Activated naive CD8-positive, alpha-beta T cell treated with anti-CD3 and anti-CD28 coated beads, Interleukin-2, amount 50 U/mL, for 16 hours (primary cell): Measurements from ENCODE around the gene GET4.
"Not testable (repeated sequence)": the region's sequence is repeated elsewhere in the genome, so short reads cannot be mapped to it uniquely, and the experiment has no call there.

Experiments
- DNase-seq: peaks from one replicate; pipeline ENCODE4 v3.0.0-alpha.2; 2020; ENCODE audit warnings: low read depth, low spot score

The GET4 gene

DNA sequence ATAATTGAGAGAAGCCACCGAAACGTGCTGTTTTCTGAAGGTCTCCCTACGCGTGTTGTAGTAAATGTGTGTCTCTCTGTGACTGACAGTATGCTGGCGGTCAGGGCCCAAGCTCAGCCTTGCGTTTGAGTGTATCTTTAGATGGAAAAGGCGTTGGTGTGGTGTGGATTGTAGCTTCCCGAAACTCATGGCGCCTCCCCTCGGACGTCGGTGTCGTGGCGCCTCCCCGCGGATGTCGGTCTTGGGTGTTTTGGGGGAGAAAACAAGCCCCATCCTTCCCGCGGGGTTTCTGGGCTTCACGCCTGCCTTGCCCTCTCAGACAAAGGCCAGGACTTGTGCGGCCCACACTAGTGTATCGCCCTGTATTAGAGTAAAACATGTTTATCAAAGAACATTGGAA lies 31.3 kb upstream of the GET4 start:
- DNase-seq: no peak

DNA sequence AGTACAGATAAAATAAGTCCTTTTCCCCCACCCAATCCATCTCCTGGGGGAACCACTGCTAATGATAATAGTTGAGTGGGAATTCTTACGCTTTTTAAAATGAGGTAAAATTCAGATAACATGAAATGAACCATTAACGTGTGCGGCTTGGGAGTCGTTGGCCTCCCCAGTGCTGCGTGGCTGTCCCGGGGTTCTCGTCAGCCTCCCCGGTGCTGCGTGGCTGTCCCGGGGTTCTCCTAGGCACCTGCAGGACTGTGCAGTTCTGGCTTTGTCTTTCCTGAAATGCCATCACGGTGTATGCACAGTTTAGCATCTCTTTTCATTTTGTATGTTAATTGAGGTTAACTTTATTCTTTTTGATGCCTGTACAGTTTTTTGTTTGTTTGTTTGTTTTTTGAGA lies 30.6 kb upstream of the GET4 start:
- no peak for DNase-seq

DNA sequence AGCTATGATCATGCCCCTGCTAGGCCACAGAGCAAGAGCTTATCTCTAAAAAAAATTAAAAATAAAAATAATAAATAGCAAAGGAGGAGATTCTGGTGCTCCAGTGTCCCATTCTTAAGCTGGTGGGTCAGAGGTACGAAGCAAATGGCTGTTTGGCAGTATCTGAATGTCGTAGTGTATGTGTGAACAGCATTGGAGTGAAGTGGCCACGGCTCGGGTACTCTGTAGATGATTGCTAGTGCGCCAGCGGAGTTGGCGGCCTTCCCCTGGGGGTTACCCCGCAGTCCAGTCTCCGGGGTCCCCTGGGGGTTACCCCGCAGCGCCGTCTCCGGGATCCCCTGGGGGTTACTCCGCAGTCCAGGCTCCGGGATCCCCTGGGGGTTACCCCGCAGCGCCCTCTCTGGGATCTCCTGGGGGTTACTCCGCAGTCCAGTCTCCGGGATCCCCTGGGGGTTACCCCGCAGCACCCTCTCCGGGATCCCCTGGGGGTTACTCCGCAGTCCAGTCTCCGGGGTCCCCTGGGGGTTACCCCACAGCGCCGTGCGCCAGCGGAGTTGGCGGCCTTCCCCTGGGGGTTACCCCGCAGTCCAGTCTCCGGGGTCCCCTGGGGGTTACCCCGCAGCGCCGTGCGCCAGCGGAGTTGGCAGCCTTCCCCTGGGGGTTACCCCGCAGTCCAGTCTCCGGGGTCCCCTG lies 29.2 kb upstream of the GET4 start:
- DNase-seq: not testable (repeated sequence)

- DNase-seq: not testable (repeated sequence)
Measured at GRCh38 chr7:847728-848127, 28.6 kb upstream of the GET4 start.

GRCh38 chr7:849145-849544 lies 27.2 kb upstream of the GET4 start:
- no peak for DNase-seq

GRCh38 chr7:849781-850180 lies 26.6 kb upstream of the GET4 start:
- no peak for DNase-seq

DNA sequence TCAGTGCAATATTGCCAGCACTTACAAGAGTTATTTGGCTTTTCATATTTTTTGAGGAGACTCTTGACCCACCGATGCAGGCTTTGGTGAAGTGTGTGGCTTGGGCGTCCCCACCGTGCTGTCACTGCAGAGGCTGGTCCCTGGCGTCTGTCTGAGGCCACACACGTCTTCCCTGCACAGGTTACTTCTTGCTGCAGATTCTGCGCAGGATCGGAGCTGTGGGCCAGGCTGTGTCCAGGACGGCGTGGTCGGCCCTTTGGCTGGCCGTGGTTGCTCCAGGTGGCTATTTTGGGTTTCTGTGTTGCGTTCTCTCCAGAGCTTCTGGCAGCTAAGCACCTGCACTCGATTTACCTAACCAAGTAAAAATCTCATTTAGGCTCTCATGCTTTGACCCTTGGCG lies 25.1 kb upstream of the GET4 start:
- DNase-seq: no peak

DNA sequence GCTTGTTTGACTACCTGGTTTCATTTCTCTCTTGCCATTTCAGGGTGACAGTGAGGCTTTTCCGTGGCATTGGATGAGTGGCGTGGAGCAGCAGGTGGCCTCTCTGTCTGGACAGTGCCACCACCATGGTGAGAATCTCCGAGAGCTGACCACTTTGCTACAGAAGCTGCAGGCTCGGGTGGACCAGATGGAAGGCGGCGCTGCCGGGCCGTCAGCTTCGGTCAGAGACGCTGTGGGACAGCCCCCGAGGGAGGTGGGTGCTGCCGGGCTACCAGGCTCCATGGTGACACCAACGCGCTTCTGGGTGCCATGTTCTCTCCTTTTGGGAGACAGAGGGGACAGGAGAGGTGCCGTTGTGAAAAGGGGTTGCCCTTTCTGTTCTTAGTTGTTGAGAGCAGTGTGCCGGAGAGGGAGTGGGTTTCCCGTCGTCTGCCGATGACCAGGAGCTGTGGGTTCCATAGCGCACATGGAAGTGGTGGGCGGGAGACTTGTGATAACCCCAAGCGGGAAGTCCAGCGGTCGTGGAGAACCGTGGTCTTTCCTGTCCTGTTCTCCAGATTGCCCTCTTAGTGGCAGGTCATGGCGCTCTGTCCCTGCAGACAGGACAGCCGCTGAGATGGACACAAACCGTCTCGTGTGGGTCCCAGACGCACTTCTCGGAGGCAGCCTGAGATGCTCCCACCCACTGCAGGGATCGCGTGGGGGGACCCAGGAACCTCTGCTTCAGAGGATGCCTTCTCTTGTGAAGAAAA lies 22.8 kb upstream of the GET4 start:
- DNase-seq: no peak

GRCh38 chr7:854118-854775 lies 22.1 kb upstream of the GET4 start:
- DNase-seq: no peak

- no peak for DNase-seq
Measured at GRCh38 chr7:855686-856369, 20.5 kb upstream of the GET4 start.

- no peak for DNase-seq
Measured at GRCh38 chr7:856444-857095, 19.8 kb upstream of the GET4 start.

- no peak for DNase-seq
Measured at GRCh38 chr7:857661-858060, 18.7 kb upstream of the GET4 start.

DNA sequence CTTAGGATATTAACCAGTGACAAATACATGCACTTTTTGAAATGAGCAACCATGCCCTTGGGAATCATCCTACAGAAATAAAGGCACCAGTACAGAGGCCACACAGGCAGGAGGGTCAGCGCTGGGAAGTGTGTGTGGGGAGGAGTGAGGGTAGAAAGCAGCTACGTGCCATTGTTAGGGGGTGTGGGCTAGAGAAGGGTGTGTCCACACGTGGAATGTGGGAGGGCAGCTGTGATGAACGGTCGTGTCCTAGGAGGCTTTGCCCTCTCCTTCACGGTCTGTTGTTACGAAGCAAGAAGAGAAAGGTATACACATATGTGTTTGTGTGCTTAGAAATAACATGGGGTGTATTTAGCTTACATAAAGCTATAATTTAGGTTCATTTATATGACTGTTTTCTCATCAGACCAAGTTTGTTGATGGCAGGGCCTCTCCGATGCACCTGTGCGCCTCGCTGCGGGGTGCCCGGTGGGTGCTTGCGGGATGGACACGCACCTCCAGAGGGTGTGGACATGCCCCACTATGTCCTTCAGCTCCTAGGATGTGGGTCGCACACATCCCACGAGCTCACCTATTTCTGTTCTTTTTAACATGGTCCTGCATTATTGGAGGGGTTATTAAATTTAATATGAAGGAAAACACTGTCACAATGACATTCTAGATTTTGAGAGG lies 16.9 kb upstream of the GET4 start:
- DNase-seq: no peak

- no peak for DNase-seq
Measured at GRCh38 chr7:860149-860548, 16.2 kb upstream of the GET4 start.

GRCh38 chr7:861222-861621 lies 15.1 kb upstream of the GET4 start:
- no peak for DNase-seq

GRCh38 chr7:862157-862556 lies 14.2 kb upstream of the GET4 start:
- DNase-seq: no peak

GRCh38 chr7:863106-863505 lies 13.2 kb upstream of the GET4 start:
- DNase-seq: no peak

GRCh38 chr7:865921-866320 lies 10.4 kb upstream of the GET4 start:
- no peak for DNase-seq

DNA sequence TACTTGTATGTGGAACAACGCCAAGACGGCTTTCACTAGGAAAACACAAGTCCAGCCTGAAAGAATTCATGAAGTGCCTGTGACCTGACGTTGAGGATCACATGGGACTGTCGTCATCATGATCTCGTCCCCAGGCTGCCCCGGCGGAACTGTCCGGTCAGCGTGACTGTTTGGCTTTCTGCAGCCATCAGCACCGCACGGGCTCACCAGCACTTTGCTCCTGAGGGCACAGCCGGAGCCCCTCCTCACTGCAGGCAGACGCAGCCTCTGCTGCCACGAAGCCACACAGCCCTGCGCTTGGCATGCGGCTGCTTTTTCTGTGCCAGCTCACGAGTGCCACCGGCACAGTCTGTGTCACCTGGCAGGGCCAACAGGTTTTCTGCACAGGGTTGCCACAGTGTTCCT lies 9.4 kb upstream of the GET4 start:
- DNase-seq: no peak

DNA sequence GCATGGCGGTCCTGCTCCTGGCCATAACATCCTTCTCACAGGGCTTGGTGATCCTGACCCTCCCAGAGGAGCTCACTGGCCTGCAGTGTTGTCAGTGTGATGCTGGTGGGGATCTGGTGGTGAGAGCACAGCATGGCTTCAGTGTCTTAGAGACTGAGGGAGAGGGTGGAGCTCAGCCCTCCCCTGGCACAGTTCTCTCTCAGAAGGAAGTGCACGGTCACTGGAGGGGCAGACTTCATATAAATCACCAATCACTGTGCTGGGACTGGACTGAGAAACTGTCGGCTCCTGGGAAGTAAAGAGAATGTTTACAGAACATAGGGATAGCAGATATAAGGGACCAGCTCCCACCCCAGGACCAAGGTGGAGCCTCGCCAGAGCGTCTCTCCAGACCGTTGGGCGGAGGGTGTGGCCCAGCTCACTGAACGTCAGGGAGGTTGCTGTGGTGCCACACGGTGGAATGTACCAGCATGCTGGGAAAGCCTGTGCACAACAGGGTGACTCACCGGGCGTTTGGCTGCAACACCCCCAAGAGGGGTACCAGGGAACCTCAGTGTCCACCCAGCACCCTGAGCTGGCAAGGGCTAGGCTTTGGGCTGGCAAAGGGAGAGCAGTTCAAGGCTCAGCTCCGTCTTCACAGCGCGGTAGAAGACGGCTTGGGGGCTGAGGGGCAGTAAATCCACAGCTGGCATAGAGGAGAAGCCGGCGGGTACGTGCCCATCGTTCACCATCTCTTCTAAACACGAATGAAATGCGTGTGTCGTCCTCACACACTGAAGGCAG lies 8.8 kb upstream of the GET4 start:
- DNase-seq: no peak

GRCh38 chr7:868189-868486 lies 8.2 kb upstream of the GET4 start:
- no peak for DNase-seq
